Esophagus muscularis mucosa (tissue), 4 donors: ENCODE data around the gene ROBO1. TPM values are rescaled to one million over a fixed set of nuclear protein-coding genes. Genes with fewer than 3 reads are reported as not detected.

Experiments
- DNase-seq: peaks from one replicate; pipeline ENCODE4 v3.0.0-alpha.2; 2017; ENCODE audit errors: extremely low spot score
- H3K27ac ChIP-seq, 4 donors: fragments of 200-600 bp; sonication (generic); replicated peaks in 1 of 4; 1 replicate in 3 of 4; 2 replicates in 1 of 4; pipeline ENCODE4 v1.5.1; 2016 to 2019; ENCODE audit warnings: mild to moderate bottlenecking in 1 of 4
- H3K27me3 ChIP-seq, 4 donors: fragments of 200-600 bp; sonication (generic); one replicate each; pipeline versions ENCODE4 v1.5.1 to v1.6.0; 2016 to 2019
- H3K36me3 ChIP-seq, 4 donors: fragments of 200-600 bp; sonication (generic); one replicate each; pipeline ENCODE4 v1.5.1; 2016 to 2019
- H3K4me1 ChIP-seq, 4 donors: fragments of 200-600 bp; sonication (generic); one replicate each; pipeline ENCODE4 v1.5.1; 2016 to 2019
- H3K4me3 ChIP-seq, 4 donors: fragments of 200-600 bp; sonication (generic); 1 replicate in 2 of 4; 2 replicates in 2 of 4; pipeline ENCODE4 v1.5.1; 2016 to 2019; ENCODE audit warnings: mild to moderate bottlenecking in 4 of 4, moderate library complexity in 1 of 4
- H3K9me3 ChIP-seq, 4 donors: fragments of 200-600 bp; sonication (generic); 1 replicate in 3 of 4; 2 replicates in 1 of 4; pipeline ENCODE4 v1.5.1; 2016 to 2019
- EP300 ChIP-seq: sonication (generic); formaldehyde crosslinking; IDR thresholded peaks from one replicate; pipeline ENCODE4 v1.6.1; 2017; ENCODE audit warnings: antibody characterized with exemption
- POLR2A ChIP-seq: fragments of 450-650 bp; IDR thresholded peaks from one replicate; pipeline ENCODE4 v1.6.1; 2017; ENCODE audit warnings: antibody characterized with exemption, moderate library complexity, mild to moderate bottlenecking, low read depth
- POLR2AphosphoS5 ChIP-seq, 2 donors: sonication (generic); formaldehyde crosslinking; IDR thresholded peaks; one replicate each; pipeline ENCODE4 v1.6.1; 2017; ENCODE audit warnings: antibody characterized with exemption in 2 of 2
- WGBS: methylation state at CpG from one replicate; pipeline ENCODE4 v1.1.5; 2018; 5-methylcytosine and 5-hydroxymethylcytosine counted together
- intact Hi-C: fragments of 100-400 bp; cut with DNase I; formaldehyde crosslinking; loops from one replicate; pipeline ENCODE4 v1.15.1; 2023
- total RNA-seq, 4 donors: library from RNA; depleted of rRNA; stranded (reverse); fragments of >200 nt; gene quantifications; one replicate each; pipeline versions ENCODE4 v1.1.0 to v1.2.1, GENCODE V29; 2016
- TF ChIP-seq, protein P1 (sequence below), 3 experiments: fragments of 200-600 bp in 2 of 3; fragments of 450-650 bp in 1 of 3; sonication (generic) in 2 of 3; IDR thresholded peaks; one replicate each; pipeline ENCODE4 v1.5.1; 2017 to 2019; ENCODE audit warnings: antibody characterized with exemption in 3 of 3, mild to moderate bottlenecking in 2 of 3, moderate library complexity in 1 of 3

The ROBO1 gene
- total RNA-seq, 4 donors from 2014 or later = 9.6 to 14.2 (median 12.6) TPM

DNA sequence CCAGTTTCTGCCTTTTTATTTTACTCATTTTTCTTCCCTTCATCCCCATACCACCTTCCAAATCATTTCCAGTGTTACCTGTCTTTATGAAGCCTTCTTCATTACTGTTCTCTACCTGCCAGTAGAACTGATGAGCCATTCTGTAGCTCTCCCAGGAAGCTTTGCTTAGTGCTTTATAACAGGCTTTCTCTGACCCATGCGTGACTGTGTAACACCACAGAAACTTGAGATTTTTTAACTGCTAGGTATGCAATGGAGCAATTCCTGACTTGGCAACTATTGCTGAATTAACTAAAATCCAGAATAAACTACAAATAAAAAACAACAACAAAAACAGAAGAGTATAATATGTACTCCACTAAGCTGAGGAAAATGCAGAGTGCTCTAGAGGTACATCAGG is 289.2 kb downstream of the ROBO1 start:
- Histone ChIP-seq H3K27ac (no peak overlapping the region), H3K36me3 (no peaks in the 10 kb centered on the region), H3K9me3 (no peaks in the 10 kb centered on the region), H3K4me1 (no peaks in the 10 kb centered on the region), H3K27me3 (no peaks in the 10 kb centered on the region), H3K4me3 (no peak overlapping the region)
- no peak for DNase-seq
- TF ChIP-seq, protein P1, sequence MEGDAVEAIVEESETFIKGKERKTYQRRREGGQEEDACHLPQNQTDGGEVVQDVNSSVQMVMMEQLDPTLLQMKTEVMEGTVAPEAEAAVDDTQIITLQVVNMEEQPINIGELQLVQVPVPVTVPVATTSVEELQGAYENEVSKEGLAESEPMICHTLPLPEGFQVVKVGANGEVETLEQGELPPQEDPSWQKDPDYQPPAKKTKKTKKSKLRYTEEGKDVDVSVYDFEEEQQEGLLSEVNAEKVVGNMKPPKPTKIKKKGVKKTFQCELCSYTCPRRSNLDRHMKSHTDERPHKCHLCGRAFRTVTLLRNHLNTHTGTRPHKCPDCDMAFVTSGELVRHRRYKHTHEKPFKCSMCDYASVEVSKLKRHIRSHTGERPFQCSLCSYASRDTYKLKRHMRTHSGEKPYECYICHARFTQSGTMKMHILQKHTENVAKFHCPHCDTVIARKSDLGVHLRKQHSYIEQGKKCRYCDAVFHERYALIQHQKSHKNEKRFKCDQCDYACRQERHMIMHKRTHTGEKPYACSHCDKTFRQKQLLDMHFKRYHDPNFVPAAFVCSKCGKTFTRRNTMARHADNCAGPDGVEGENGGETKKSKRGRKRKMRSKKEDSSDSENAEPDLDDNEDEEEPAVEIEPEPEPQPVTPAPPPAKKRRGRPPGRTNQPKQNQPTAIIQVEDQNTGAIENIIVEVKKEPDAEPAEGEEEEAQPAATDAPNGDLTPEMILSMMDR (IDR thresholded peaks at IDR 0.05) = no peak
- TF ChIP-seq POLR2A = no peak
- no peak for TF ChIP-seq EP300
- intact Hi-C loops = no loop called here
- 85% methylated on average over 1 of the region's 1 CpG for WGBS

DNA sequence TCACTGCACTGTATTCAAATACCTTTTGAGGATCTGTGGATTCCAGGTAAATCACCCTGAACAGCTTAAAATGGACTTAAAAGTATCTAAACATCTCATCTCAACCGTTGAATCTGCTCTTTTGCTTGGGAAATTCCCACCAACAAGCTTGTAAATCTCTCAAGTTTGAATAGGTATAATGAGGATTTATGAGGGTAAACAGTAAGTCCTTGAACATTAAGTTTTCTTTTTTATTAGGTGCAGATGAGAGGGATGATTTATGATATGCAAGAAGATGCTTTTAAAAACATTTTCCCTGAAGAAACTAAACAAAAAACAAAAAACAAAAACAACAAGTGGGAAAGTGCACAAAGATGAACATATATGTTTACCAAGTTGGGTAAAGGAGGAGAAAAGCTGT is 290.6 kb downstream of the ROBO1 start:
- Histone ChIP-seq H3K27ac (no peak overlapping the region), H3K9me3 (no peaks in the 10 kb centered on the region), H3K27me3 (no peaks in the 10 kb centered on the region), H3K36me3 (no peaks in the 10 kb centered on the region), H3K4me1 (no peaks in the 10 kb centered on the region), H3K4me3 (no peak overlapping the region)
- TF ChIP-seq, protein P1 (IDR thresholded peaks at IDR 0.05) = no peak
- TF ChIP-seq EP300 = no peak
- TF ChIP-seq POLR2AphosphoS5 (IDR thresholded peaks at IDR 0.05) = no peak
- no peak for TF ChIP-seq POLR2A
- intact Hi-C loops = no loop called here
- WGBS = 52% methylated on average over 1 of the region's 1 CpG
- no peak for DNase-seq

DNA sequence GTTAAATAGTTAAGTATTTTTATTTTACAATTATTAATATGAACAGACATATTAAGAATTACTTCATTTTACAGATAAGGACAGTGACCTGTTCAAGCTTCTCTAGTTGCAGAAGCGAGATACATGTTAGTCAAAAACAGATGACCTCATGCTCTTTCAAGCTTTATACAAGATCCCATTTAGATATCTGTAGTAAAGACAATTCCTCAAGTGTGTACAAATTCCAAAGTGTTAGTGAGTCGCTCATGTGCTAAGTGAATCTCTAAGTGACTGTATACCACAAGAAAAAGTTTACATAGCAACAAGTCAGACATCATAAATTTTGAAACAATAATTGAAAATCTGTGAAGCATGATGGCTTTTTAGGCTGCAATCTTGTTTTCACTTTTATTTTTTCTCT is 293.8 kb downstream of the ROBO1 start:
- Histone ChIP-seq H3K27me3 (no peaks in the 10 kb centered on the region), H3K9me3 (no peaks in the 10 kb centered on the region), H3K4me1 (no peaks in the 10 kb centered on the region), H3K36me3 (no peaks in the 10 kb centered on the region), H3K4me3 (no peak overlapping the region), H3K27ac (no peak overlapping the region)
- DNase-seq = no peak
- TF ChIP-seq POLR2AphosphoS5 (IDR thresholded peaks at IDR 0.05) = no peak
- TF ChIP-seq EP300 = no peak
- TF ChIP-seq, protein P1 (IDR thresholded peaks at IDR 0.05) = no peak
- no peak for TF ChIP-seq POLR2A
- WGBS = 76% methylated on average over 2 of the region's 2 CpGs
- intact Hi-C loops = no loop called here

DNA sequence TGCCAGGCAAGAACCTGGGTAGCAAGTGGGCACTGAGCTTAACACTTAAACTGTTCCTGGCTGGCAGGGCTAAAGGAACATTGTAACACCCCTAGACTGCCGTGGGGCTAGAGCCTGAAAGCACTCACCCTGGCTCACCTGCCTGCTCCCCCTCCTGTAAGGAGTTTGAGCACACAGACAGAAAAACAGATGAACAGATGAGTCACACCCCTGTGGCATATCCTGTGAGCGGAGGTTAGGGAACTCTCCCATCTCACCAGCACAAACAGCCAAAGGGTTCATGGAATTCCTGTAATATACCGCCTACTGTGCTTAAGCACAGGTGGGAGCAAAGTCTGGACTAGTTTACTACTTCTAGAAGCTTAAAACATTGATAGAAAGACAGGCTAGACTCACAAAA is 300.1 kb downstream of the ROBO1 start:
- Histone ChIP-seq H3K36me3 (no peaks in the 10 kb centered on the region), H3K27me3 (no peaks in the 10 kb centered on the region), H3K27ac (no peak overlapping the region), H3K9me3 (no peaks in the 10 kb centered on the region), H3K4me3 (no peak overlapping the region), H3K4me1 (no peaks in the 10 kb centered on the region)
- intact Hi-C loops = no loop called here
- no peak for DNase-seq
- WGBS = 79% methylated on average over 3 of the region's 3 CpGs
- TF ChIP-seq POLR2AphosphoS5 (IDR thresholded peaks at IDR 0.05) (no peak), EP300 (no peak)

DNA sequence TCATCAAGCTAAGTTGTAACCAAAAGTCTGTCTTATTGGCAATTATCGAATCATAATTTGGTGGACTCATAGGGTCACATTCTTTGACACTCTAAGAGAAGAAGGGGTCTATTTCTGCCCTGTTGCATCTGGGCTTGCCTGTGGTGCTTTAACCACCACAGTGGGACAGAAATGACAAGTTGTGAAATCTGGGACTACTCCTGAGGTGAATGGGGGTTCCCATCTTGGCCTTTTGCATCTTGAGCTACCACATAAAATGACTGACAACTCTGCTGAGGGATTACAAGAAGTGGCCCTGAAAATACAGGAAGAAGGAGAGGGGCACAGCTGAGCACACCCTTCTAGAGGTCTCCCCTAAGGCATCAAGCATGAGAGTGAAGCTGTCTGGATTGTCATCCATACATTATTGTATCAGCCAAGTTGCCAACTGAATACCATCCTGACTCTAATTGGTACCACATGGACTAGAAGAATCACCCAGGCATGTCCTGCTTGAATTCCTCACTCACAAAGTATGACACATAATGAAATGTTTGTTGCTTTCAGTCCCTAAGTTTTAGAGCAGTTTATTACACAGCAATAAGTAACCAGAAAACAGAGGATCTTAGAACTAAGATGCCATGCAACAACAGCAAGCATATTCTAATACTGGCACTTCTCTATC is 306.5 kb downstream of the ROBO1 start:
- Histone ChIP-seq H3K36me3 (no peaks in the 10 kb centered on the region), H3K27ac (no peak overlapping the region), H3K4me1 (no peaks in the 10 kb centered on the region), H3K27me3 (no peaks in the 10 kb centered on the region), H3K9me3 (no peaks in the 10 kb centered on the region), H3K4me3 (no peak overlapping the region)
- no peak for DNase-seq
- intact Hi-C loops = no loop called here
- WGBS = 97% methylated on average over 1 of the region's 1 CpG
- no peak for TF ChIP-seq POLR2A
- TF ChIP-seq, protein P1 (IDR thresholded peaks at IDR 0.05) = no peak
- TF ChIP-seq EP300 = no peak
- no peak for TF ChIP-seq POLR2AphosphoS5 (IDR thresholded peaks at IDR 0.05)
